Ascending aorta (tissue), 2 donors: ENCODE data around the gene STAC. TPM values are rescaled to one million over a fixed set of nuclear protein-coding genes. Genes with fewer than 3 reads are reported as not detected.

Experiments used
- DNase-seq, 2 donors: peaks; one replicate each; pipeline ENCODE4 v3.0.0-alpha.2; 2019; ENCODE audit warnings: low spot score in 2 of 2
- H3K27ac ChIP-seq, 2 donors: fragments of 200-600 bp; sonication (generic); one replicate each; pipeline ENCODE4 v1.5.1; 2016 to 2017; ENCODE audit warnings: mild to moderate bottlenecking in 1 of 2
- H3K27me3 ChIP-seq: fragments of 200-600 bp; sonication (generic); one replicate; pipeline ENCODE4 v1.5.1; 2017
- H3K36me3 ChIP-seq, 2 donors: fragments of 200-600 bp; sonication (generic); one replicate each; pipeline ENCODE4 v1.5.1; 2016
- H3K4me1 ChIP-seq, 2 donors: fragments of 200-600 bp; sonication (generic); one replicate each; pipeline ENCODE4 v1.5.1; 2016 to 2017; ENCODE audit warnings: mild to moderate bottlenecking in 1 of 2
- H3K4me3 ChIP-seq, 2 donors: fragments of 200-600 bp; sonication (generic); one replicate each; pipeline ENCODE4 v1.5.1; 2016 to 2017; ENCODE audit warnings: mild to moderate bottlenecking in 1 of 2
- H3K9me3 ChIP-seq, 2 donors: fragments of 200-600 bp; sonication (generic); one replicate each; pipeline ENCODE4 v1.5.1; 2016
- intact Hi-C: fragments of 100-400 bp; cut with DNase I; formaldehyde crosslinking; loops from one replicate; pipeline ENCODE4 v1.15.1; 2023
- total RNA-seq: library from RNA; depleted of rRNA; stranded (reverse); fragments of >200 nt; gene quantifications from one replicate; pipeline ENCODE4 v1.1.0, GENCODE V29; 2016
- TF ChIP-seq, protein P1 (sequence below), 3 experiments: fragments of 200-600 bp in 2 of 3; fragments of 450-650 bp in 1 of 3; sonication (generic) in 2 of 3; IDR thresholded peaks; one replicate each; pipeline ENCODE4 v1.5.1; 2016 to 2019; ENCODE audit warnings: antibody characterized with exemption in 3 of 3, mild to moderate bottlenecking in 1 of 3, moderate library complexity in 1 of 3

Gene STAC
- total RNA-seq, 1 donor from 2014 or later, result 16.0 TPM

GRCh38 chr3:36476286-36476942, 96.1 kb downstream of the STAC start:
- H3K4me1 ChIP-seq, result peaks cover 0 to 3% of the 10 kb centered on the region in 2 donors
- no peaks in the 10 kb centered on the region for H3K36me3 ChIP-seq
- no peak overlapping the region for H3K27ac ChIP-seq
- no peaks in the 10 kb centered on the region for H3K27me3 ChIP-seq
- TF ChIP-seq, protein P1, sequence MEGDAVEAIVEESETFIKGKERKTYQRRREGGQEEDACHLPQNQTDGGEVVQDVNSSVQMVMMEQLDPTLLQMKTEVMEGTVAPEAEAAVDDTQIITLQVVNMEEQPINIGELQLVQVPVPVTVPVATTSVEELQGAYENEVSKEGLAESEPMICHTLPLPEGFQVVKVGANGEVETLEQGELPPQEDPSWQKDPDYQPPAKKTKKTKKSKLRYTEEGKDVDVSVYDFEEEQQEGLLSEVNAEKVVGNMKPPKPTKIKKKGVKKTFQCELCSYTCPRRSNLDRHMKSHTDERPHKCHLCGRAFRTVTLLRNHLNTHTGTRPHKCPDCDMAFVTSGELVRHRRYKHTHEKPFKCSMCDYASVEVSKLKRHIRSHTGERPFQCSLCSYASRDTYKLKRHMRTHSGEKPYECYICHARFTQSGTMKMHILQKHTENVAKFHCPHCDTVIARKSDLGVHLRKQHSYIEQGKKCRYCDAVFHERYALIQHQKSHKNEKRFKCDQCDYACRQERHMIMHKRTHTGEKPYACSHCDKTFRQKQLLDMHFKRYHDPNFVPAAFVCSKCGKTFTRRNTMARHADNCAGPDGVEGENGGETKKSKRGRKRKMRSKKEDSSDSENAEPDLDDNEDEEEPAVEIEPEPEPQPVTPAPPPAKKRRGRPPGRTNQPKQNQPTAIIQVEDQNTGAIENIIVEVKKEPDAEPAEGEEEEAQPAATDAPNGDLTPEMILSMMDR (IDR thresholded peaks at IDR 0.05), result no peak
- no peak for DNase-seq
- intact Hi-C loops, result no loop called here
- H3K4me3 ChIP-seq, result no peak overlapping the region
- H3K9me3 ChIP-seq, result no peaks in the 10 kb centered on the region

DNA sequence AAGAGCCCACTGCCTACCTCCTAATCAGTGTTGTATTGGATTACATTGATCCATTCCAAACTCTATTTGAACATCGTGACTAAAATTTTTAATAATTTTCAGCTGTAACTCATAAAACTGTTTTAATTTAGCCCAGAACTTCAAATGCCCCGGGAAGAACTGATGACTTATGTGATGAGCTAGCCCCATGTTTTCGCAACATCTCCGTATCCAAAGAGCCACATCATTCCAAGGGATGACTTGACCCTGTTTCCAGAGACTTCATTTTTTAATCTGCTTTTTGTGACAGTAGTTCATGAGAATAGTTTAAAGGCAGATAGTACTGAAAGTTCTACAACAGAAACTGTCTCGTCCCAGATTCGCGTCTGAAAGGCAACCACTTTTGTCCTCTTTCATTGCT, 97.4 kb downstream of the STAC start:
- intact Hi-C loops, result no loop called here
- no peaks in the 10 kb centered on the region for H3K9me3 ChIP-seq

DNA sequence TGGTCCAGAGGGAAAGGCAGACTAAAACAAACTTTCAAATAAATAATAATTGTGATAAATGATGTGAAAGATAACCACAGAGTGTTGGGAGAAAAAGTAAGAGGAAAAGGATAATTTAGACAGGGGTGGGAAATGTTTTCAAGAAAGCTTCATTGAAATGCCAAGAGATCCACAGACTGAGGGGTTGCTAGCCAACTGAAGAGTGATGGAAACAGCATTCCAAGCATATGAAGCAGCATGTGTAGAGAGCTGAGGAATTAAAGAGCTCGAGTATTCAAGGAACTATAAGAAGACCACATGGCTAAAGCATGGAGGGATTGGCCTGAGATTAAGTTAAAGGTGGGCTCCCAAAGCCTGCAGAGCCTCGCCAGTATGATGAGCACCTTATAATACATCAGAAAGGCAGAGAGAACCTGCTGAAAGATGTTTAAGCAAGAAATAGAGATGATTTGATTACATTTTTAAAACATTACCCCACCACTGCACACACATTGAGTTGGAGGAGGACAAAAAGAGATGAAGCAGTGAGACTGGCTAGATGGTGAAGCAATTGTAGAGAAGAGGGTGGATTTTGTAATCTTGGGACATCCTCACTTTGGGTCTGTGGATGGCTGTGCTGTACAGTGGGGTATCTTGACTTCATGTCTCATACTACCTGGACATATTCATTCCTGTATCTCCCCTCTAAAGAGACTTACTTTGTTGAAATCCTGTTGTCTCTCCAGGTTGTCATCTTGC, 100.8 kb downstream of the STAC start:
- peaks cover under 1 to 8% of the 10 kb centered on the region in 2 donors for H3K36me3 ChIP-seq
- H3K9me3 ChIP-seq, result no peaks in the 10 kb centered on the region
- TF ChIP-seq, protein P1 (IDR thresholded peaks at IDR 0.05), result no peak
- no peak for DNase-seq
- intact Hi-C loops, result no loop called here
- H3K27ac ChIP-seq, result peak overlapping the region in 1 of 2 donors; percentile 48
- peaks cover 0 to 3% of the 10 kb centered on the region in 2 donors for H3K4me1 ChIP-seq
- H3K4me3 ChIP-seq, result no peak overlapping the region
- H3K27me3 ChIP-seq, result no peaks in the 10 kb centered on the region

More for the DNA sequence above, 97.4 kb downstream of the STAC start:
- DNase-seq, result no peak
- H3K4me1 ChIP-seq, result peaks cover 0 to 3% of the 10 kb centered on the region in 2 donors
- H3K4me3 ChIP-seq, result no peak overlapping the region
- no peaks in the 10 kb centered on the region for H3K27me3 ChIP-seq
- H3K36me3 ChIP-seq, result no peaks in the 10 kb centered on the region
- no peak overlapping the region for H3K27ac ChIP-seq
- TF ChIP-seq, protein P1 (IDR thresholded peaks at IDR 0.05), result no peak

- Histone ChIP-seq H3K36me3 (peaks cover 8 to 19% of the 10 kb centered on the region in 2 donors), H3K4me1 (peaks cover 0 to 3% of the 10 kb centered on the region in 2 donors), H3K27me3 (no peaks in the 10 kb centered on the region), H3K27ac (no peak overlapping the region), H3K4me3 (no peak overlapping the region), H3K9me3 (no peaks in the 10 kb centered on the region)
- intact Hi-C loops, result no loop called here
- DNase-seq, result no peak
- TF ChIP-seq, protein P1 (IDR thresholded peaks at IDR 0.05), result no peak
Observed at GRCh38 chr3:36482256-36482655, 102.0 kb downstream of the STAC start.

DNA sequence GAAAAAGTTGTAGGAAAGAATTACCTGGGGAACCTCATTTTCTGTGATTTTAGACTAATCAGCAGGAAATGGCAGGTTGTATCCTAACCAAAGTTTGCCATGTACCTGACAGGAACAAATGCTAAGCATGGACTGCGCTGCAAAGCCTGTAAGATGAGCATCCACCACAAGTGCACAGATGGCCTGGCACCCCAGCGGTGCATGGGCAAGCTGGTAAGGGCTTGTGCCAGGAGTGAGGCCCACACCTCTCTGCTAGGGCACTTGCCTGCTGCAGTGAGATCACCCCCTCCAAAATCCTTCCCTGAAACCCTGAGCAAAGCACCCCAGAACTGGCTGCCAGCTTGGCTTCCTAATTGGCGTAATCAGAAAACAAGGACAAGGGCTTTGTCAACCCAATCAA, 102.6 kb downstream of the STAC start:
- intact Hi-C loops, result no loop called here
- H3K27ac ChIP-seq, result no peak overlapping the region
- H3K27me3 ChIP-seq, result no peaks in the 10 kb centered on the region
- DNase-seq, result no peak
- H3K9me3 ChIP-seq, result no peaks in the 10 kb centered on the region
- H3K36me3 ChIP-seq, result peaks cover 9 to 21% of the 10 kb centered on the region in 2 donors
- no peak overlapping the region for H3K4me3 ChIP-seq
- TF ChIP-seq, protein P1 (IDR thresholded peaks at IDR 0.05), result no peak
- peaks cover 0 to 3% of the 10 kb centered on the region in 2 donors for H3K4me1 ChIP-seq
